NCI-H1930 (cell line): ENCODE results near the gene BTNL8.
"Not testable (repeated sequence)": the region's sequence is repeated elsewhere in the genome, so short reads cannot be mapped to it uniquely, and the experiment has no call there.

Experiments
- DNase-seq, 2 experiments: peaks; one replicate each; lab custom pipeline; 2025; lab: John Stamatoyannopoulos, UW

The BTNL8 gene

DNA sequence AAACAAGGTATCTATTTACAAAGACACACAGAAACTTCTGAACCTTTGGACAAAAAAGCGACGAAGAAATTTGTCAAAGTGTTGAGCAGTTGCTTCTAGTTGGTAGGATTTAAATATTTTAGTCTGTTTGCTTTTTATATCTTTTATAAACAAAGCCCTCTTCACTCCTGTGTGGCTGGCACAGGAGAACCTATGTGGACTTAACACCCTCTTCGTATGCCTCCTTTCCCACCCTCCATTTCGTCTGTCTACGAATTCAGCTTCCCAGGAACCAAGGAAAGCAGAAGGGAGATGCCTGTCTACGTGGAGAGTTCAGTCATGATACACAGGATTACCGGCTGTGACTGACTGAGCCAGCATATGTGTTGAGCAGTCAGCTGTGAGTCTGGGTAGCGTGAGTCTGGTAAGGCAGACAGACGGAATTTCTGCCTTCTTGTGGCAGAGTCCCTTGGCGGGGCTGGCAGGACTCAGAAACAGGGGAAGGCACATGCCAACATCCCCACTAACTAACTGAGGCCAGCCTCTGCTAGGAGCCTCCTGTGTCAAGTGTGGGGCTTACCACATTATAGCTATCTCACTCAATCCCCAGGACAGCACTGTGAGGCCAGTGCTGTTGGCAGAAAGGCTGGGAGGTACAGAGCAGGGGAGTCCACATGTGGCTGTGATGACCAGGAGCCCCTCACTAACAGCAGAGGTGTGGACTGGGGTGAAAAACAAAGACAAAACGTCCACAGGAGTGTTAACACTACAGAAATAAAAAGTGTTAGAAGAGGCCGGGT lies 24.0 kb upstream of the BTNL8 start:
- DNase-seq: no peak

- no peak for DNase-seq
Measured at GRCh38 chr5:180875860-180876426, 23.0 kb upstream of the BTNL8 start.

- DNase-seq: not testable (repeated sequence)
Measured at GRCh38 chr5:180885845-180886529, 13.0 kb upstream of the BTNL8 start.

GRCh38 chr5:180889381-180889780 lies 9.6 kb upstream of the BTNL8 start:
- no peak for DNase-seq

- DNase-seq: not testable (repeated sequence)
Measured at GRCh38 chr5:180895330-180895729, 3.6 kb upstream of the BTNL8 start.

DNA sequence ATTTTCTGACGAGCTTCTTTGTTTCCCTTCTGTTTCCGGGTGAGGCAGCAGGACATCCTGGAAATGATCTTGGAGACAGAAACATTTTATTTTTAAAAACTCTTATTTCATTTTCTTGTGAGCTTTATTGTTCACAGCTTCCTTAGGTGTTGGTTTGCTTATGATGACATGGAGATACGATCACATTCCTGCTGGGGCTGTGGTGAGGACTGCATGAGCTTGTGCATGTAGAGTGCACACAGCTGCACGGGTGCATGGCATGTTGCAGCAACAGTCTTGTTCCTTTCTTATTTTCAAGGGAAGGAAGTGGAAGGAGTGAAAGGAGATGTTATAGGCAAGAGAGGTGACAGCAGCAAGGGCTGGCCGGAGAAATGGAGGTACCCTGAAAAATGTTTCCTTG lies 1.2 kb downstream of the BTNL8 start:
- DNase-seq: no peak

DNA sequence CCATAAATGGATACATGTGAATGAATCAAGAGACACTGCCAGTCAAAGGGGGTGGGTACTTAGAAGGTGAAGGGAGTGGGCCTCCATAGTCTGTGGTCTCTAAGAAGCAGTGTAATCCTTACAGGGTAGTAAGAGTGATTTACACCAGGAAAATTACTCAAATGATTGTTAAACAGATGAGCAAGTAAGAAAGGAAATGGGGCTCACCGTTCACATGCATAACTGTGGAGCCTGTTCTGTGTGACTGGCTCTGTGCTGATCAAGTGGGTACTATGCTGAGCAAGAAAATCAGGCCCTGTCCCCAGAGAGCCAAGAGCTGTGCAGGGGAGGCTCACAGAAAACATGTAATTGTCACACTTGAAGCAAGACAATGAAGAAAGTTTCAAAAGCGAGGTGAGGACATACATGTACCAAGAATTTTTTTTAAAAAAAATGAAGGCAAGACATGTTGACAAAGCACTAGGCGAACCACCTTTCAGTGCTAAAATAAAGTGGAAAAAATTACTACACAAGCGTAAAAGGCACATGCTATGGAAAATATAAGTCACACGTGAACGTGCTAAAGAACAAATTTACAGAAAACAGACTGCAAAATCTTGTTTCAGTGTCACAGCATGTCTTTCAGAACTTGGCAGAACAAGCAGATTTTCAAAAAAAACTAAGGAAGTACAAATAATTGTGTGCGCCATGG lies 2.5 kb downstream of the BTNL8 start:
- DNase-seq: no peak

DNA sequence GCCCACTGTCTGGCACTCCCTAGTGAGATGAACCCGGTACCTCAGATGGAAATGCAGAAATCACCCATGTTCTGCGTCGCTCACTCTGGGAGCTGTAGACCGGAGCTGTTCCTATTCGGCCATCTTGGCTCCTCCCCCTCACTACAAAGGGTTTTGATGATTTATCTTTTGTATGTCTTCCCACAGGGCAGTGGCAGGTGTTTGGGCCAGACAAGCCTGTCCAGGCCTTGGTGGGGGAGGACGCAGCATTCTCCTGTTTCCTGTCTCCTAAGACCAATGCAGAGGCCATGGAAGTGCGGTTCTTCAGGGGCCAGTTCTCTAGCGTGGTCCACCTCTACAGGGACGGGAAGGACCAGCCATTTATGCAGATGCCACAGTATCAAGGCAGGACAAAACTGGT lies 9.4 kb downstream of the BTNL8 start:
- DNase-seq: no peak

DNA sequence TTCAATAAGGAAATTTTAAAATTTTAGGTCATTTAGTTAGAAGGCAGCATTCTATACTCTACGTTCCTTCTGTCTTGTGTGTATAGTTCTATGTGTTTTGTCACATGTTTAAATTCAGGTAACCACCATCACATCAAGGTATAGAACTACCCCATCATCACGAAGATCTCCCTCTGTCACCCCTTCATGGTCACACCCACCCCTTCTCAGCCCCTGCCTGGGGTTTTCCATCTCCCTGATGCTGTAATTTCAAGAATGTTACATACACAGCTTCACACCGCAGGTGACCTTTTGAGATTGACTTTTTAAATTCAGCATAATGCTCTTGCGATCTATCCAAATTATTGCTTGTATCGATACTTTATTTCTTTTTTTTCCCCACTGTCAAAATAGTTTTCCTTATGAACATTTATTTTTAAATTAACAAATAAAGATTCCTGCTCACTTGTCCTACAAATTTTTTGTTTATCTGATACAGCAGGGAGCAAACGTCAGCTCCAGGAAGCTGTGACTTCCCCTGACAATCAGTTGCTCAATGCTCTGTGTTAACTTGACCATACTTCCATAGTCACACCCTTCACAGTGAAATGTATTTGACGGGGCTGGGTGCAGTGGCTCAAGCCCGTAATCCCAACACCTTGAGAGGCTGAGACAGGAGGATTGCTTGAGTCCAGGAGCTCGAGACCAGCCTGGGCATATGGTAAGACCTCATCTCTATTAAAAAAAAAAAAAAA lies 10.2 kb downstream of the BTNL8 start:
- DNase-seq: no peak

DNA sequence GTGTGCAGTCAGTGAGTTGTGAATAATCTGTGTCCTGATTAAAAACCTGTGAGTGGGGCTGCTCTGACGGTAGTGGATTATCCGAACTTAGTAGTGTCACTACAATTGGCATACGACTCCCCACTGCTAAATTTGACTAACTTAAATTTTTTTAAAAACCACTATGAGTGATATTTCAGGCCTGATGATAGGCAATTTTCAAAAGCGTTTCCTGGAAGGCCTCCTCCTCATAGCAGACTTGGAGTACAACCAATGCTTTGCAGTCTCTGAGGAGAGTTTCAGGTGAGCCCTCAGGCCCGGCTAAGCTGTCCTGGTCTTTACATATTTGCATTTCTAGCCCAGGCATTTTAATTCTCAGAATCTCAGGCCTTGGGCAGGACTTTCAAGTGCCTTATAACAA lies 10.8 kb downstream of the BTNL8 start:
- no peak for DNase-seq

DNA sequence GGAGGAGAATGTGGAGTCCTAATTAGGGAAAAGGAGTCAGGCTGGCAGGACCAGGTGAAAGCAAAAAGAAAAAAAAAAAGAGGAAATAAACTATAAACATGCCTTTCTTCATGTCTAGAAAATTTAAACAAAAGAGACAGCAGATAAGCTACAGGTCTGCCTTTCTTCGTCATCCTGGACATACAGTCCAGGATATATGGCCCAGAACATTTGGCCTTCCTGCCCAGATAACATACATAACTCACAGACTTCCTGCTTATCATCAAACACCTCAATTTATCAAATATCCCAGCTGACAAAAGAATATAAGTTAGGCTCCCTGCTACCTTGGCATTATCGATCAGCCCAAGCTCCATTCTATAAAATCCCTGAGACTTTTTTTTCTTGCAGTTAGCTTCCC lies 11.2 kb downstream of the BTNL8 start:
- DNase-seq: no peak

GRCh38 chr5:180910735-180911134 lies 11.8 kb downstream of the BTNL8 start:
- DNase-seq: no peak

DNA sequence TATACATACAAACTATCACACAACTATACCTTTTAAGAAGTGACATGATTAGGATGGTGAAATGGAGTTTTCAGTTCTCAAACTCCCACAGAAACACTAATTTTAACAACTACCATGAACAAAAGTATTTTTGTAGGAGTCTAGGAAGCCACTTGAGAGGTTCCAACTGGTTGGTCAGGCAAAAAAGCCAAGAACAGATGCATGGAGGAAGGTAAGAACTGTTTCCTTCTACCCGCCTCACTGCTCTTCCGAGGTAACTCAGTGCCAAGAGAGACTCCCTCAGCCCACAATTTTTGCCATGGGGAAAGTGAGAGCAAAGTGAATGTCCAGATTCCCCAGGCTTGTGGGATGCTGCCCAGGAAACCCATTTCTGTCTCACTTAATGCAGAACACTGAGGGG lies 15.7 kb downstream of the BTNL8 start:
- no peak for DNase-seq

DNA sequence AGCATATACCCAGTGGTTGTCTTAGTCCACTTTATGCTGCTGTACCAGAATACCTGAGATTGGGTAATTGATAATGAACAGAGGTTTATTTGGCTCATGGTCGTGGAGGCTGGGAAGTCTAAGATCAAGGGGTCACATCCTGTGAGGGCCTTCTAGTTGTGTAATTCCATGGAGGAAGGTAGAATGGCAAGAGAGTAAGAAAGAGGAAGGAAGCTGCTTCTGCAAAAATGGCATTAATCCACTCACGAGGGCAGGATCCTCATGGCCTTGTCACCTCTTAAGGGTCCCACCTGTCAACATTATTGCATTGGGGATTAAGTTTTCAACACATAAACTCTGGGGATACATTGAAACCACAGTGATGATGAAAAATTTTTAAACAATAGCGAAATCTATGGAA lies 17.0 kb downstream of the BTNL8 start:
- DNase-seq: no peak

- no peak for DNase-seq
Measured at GRCh38 chr5:180918380-180918779, 19.4 kb downstream of the BTNL8 start.

DNA sequence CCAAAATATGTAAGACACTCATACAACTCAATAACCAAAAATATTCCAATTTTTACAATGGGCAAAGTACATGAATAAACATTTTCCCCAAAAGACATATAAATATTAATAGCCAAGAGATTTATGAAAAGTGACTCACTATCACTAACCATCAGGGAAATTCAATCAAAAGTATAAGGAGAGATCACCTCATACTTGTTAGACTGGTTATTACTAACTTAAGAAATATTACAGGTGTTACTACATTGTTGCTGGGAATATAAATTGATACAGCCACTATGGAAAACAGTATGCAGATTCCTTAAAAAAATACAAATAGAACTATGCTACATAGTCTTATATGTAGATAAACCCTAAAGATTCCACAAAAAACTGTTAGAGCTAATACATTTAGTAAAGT lies 21.8 kb downstream of the BTNL8 start:
- no peak for DNase-seq

- no peak for DNase-seq
Measured at GRCh38 chr5:180922932-180923331, 24.0 kb downstream of the BTNL8 start.

GRCh38 chr5:180932660-180933059 lies 33.7 kb downstream of the BTNL8 start:
- no peak for DNase-seq

GRCh38 chr5:180935203-180935602 lies 36.2 kb downstream of the BTNL8 start:
- no peak for DNase-seq

DNA sequence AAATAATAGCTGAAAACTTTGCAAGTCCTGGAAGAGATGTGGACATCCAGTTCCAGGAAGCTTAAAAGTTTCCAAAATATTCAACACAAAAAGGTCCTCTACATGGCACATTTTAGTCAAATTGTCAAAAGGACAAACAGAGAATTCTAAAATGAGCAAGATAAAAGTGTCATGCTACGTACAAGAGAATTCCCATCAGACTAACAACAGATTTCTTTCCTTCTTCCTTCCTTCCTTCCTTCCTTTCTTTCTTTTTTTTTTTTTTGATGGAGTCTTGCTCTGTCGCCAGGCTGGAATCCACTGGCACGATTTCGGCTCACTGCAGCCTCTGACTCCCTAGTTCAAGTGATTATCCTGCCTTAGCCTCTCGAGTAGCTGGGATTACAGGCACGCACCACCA lies 39.3 kb downstream of the BTNL8 start:
- DNase-seq: no peak

- DNase-seq: no peak
Measured at GRCh38 chr5:180950291-180950949, 51.5 kb downstream of the BTNL8 start.

DNA sequence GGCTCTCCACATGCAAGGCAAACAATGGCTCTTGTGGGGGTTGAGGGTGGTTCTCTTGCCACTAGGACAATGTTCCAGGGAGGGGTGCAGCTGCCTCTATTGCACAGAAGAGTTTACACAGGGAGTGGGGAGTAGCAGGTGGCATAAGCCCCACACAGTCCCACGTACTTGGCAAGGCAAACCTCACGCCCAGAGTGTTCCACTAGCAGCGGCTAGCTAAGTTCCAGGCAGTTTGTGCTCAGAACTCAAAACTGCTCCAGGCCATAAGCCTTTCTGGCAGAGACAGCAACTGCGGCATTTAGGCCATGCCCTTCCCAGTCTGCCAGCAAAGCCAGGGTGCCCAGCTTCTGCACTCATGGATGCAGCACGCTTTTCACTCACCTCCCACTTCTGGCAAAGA lies 60.7 kb downstream of the BTNL8 start:
- DNase-seq: no peak
